A673 (cell line): ENCODE measurements around the gene EXD3.

Experiments
- CTCF ChIP-seq: fragments of 300-800, 200-600 bp; sonication (generic); conservative IDR thresholded peaks from 2 replicates; pipeline ENCODE4 v1.5.1; 2017; ENCODE audit warnings: low read depth, mild to moderate bottlenecking, antibody characterized with exemption, low read length, moderate library complexity, mixed read lengths
- EZH2 ChIP-seq: fragments of 200-600 bp; sonication (generic); IDR thresholded peaks from 2 replicates; pipeline ENCODE4 v1.6.1; 2017; ENCODE audit warnings: borderline replicate concordance, low read depth, mild to moderate bottlenecking, mixed read lengths, antibody characterized with exemption, low read length; ENCODE audit not compliant: poor library complexity, severe bottlenecking

GRCh38 chr9:137437691-137438590, 15.0 kb upstream of the EXD3 start:
- no peak for TF ChIP-seq CTCF
- TF ChIP-seq EZH2 = no peak
